ENCODE results near the gene DDAH1.

- no peak for TF ChIP-seq CTCF (IDR thresholded peaks at IDR 0.05)
- no peak for TF ChIP-seq POLR2A (IDR thresholded peaks at IDR 0.05)
Measured at GRCh38 chr1:85313888-85314696, 150.9 kb downstream of the DDAH1 start.

Measured in heart left ventricle (tissue), 13 donors.